ENCODE data around the gene CELF2.

Gene CELF2

GRCh38 chr10:11218395-11218794, 200.7 kb downstream of the CELF2 start:
- H3K4me2 ChIP-seq (ENCODE audit: low read depth, low read length, poor library complexity, severe bottlenecking) = no peak overlapping the region
- no peaks in the 10 kb centered on the region for H3F3A ChIP-seq (ENCODE audit: insufficient read depth)
- H3K36me3 ChIP-seq (ENCODE audit: low read length) = no peaks in the 10 kb centered on the region
- no peaks in the 10 kb centered on the region for H3K9me3 ChIP-seq (ENCODE audit: insufficient read depth, low read length)
- H3K27ac ChIP-seq (ENCODE audit: low read depth, low read length) = no peak overlapping the region
- no peak overlapping the region for H2AFZ ChIP-seq (ENCODE audit: low read depth, low read length, severe bottlenecking)
- no peaks in the 10 kb centered on the region for H3K27me3 ChIP-seq (ENCODE audit: low read length)
- H3K79me2 ChIP-seq (ENCODE audit: insufficient read depth, low read length) = no peaks in the 10 kb centered on the region
- TF ChIP-seq CTCF (IDR thresholded peaks at IDR 0.05; ENCODE audit: insufficient read depth, low read length, poor library complexity, severe bottlenecking) = no peak
- TF ChIP-seq EZH2phosphoT487 (conservative IDR thresholded peaks at IDR 0.05; ENCODE audit: low read length) = no peak
- H4K20me1 ChIP-seq (ENCODE audit: low read depth, low read length) = no peaks in the 10 kb centered on the region
- H3K4me3 ChIP-seq (ENCODE audit: insufficient read depth, low read length, poor library complexity, severe bottlenecking) = no peak overlapping the region
- H3K9me2 ChIP-seq (replicated peaks; ENCODE audit: insufficient read depth, low read length) = no peaks in the 10 kb centered on the region
- no peak overlapping the region for H3K9ac ChIP-seq (ENCODE audit: low read length)

- Histone ChIP-seq H3K27me3 (ENCODE audit: low read length) (no peaks in the 10 kb centered on the region), H4K20me1 (ENCODE audit: low read depth, low read length) (no peaks in the 10 kb centered on the region), H3K79me2 (ENCODE audit: insufficient read depth, low read length) (no peaks in the 10 kb centered on the region), H3K4me3 (ENCODE audit: insufficient read depth, low read length, poor library complexity, severe bottlenecking) (no peak overlapping the region), H3F3A (ENCODE audit: insufficient read depth) (no peaks in the 10 kb centered on the region), H3K9me3 (ENCODE audit: insufficient read depth, low read length) (no peaks in the 10 kb centered on the region), H2AFZ (ENCODE audit: low read depth, low read length, severe bottlenecking) (no peak overlapping the region), H3K27ac (ENCODE audit: low read depth, low read length) (no peak overlapping the region), H3K9me2 (replicated peaks; ENCODE audit: insufficient read depth, low read length) (no peaks in the 10 kb centered on the region), H3K9ac (ENCODE audit: low read length) (no peak overlapping the region), H3K36me3 (ENCODE audit: low read length) (no peaks in the 10 kb centered on the region), H3K4me2 (ENCODE audit: low read depth, low read length, poor library complexity, severe bottlenecking) (no peak overlapping the region)
- TF ChIP-seq EZH2phosphoT487 (conservative IDR thresholded peaks at IDR 0.05; ENCODE audit: low read length) = no peak
- no peak for TF ChIP-seq CTCF (IDR thresholded peaks at IDR 0.05; ENCODE audit: insufficient read depth, low read length, poor library complexity, severe bottlenecking)
These were observed 201.8 kb downstream of the CELF2 start for GRCh38 chr10:11219431-11219830.

- Histone ChIP-seq H3K36me3 (ENCODE audit: low read length) (no peaks in the 10 kb centered on the region), H3K4me3 (ENCODE audit: insufficient read depth, low read length, poor library complexity, severe bottlenecking) (no peak overlapping the region), H3K9me2 (replicated peaks; ENCODE audit: insufficient read depth, low read length) (no peaks in the 10 kb centered on the region), H3K79me2 (ENCODE audit: insufficient read depth, low read length) (no peaks in the 10 kb centered on the region), H3K27ac (ENCODE audit: low read depth, low read length) (no peak overlapping the region), H3K9me3 (ENCODE audit: insufficient read depth, low read length) (no peaks in the 10 kb centered on the region), H3K27me3 (ENCODE audit: low read length) (no peaks in the 10 kb centered on the region), H4K20me1 (ENCODE audit: low read depth, low read length) (no peaks in the 10 kb centered on the region), H2AFZ (ENCODE audit: low read depth, low read length, severe bottlenecking) (no peak overlapping the region), H3K4me2 (ENCODE audit: low read depth, low read length, poor library complexity, severe bottlenecking) (no peak overlapping the region), H3F3A (ENCODE audit: insufficient read depth) (no peaks in the 10 kb centered on the region), H3K9ac (ENCODE audit: low read length) (no peak overlapping the region)
- TF ChIP-seq EZH2phosphoT487 (conservative IDR thresholded peaks at IDR 0.05; ENCODE audit: low read length) = no peak
- no peak for TF ChIP-seq CTCF (IDR thresholded peaks at IDR 0.05; ENCODE audit: insufficient read depth, low read length, poor library complexity, severe bottlenecking)
These were observed 205.4 kb downstream of the CELF2 start for GRCh38 chr10:11223081-11223480.

Measured in SU-DHL-6 (cell line).